GM12801 (cell line): Measurements from ENCODE around the gene R3HDM4.

ENCODE experiments used
- CTCF ChIP-seq: IDR thresholded peaks from one replicate; pipeline ENCODE4 v1.5.1; 2011; ENCODE audit warnings: control low read depth; ENCODE audit not compliant: insufficient read length; ENCODE audit errors: extremely low read depth

The R3HDM4 gene

GRCh38 chr19:852136-853013, 60.6 kb downstream of the R3HDM4 start, which contains the start of gene ELANE:
ELANE (plus strand) TSS chr19:852303; CDS start chr19:852329, 26 bp downstream.
- no peak for TF ChIP-seq CTCF

GRCh38 chr19:850979-851335, 62.1 kb downstream of the R3HDM4 start:
- TF ChIP-seq CTCF: no peak

GRCh38 chr19:850221-850978, 62.6 kb downstream of the R3HDM4 start:
- no peak for TF ChIP-seq CTCF

- TF ChIP-seq CTCF: no peak
Measured at GRCh38 chr19:848386-848921, 64.6 kb downstream of the R3HDM4 start.
